ENCODE measurements around the gene AHNAK.
A peak's percentile ranks its signal among the peaks of the same experiment; 100 is the strongest.
"Not testable (repeated sequence)": the region's sequence is repeated elsewhere in the genome, so short reads cannot be mapped to it uniquely, and the experiment has no call there.

AHNAK gene

GRCh38 chr11:62457478-62457877 lies 89.1 kb downstream of the AHNAK start:
- H3K4me1 Mint-ChIP-seq = no peaks in the 10 kb centered on the region
- H3K9me3 Mint-ChIP-seq = no peaks in the 10 kb centered on the region
- no peak overlapping the region for H3K27ac Mint-ChIP-seq
- H3K36me3 Mint-ChIP-seq = no peaks in the 10 kb centered on the region
- H3K4me3 Mint-ChIP-seq = no peak overlapping the region
- ATAC-seq (no peak), DNase-seq (ENCODE audit: low spot score in 2 of 2) (no peak)

DNA sequence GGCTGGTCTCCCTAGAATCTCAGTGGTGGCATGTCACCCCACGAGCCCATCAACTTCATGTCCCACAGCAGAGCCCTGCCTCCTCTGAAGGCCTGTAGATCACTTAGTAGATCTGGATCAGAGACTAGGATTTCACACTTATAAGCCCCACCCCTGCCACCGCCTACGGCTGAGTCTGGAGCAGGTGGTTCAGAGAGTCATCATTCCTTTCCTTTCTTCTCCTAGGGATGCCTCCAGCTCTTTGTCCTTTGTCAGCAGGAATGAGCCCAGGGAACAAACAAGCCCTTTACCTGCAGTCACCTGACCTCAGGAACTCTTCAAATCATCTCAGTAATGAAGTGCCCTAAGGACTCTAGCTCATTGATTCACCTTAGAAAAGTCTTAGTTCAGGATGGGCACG lies 90.0 kb downstream of the AHNAK start:
- Mint-ChIP-seq H3K9me3 (no peaks in the 10 kb centered on the region), H3K4me3 (no peak overlapping the region), H3K27ac (no peak overlapping the region), H3K36me3 (no peaks in the 10 kb centered on the region), H3K4me1 (no peaks in the 10 kb centered on the region)
- DNase-seq (ENCODE audit: low spot score in 2 of 2) (no peak), ATAC-seq (no peak)

DNA sequence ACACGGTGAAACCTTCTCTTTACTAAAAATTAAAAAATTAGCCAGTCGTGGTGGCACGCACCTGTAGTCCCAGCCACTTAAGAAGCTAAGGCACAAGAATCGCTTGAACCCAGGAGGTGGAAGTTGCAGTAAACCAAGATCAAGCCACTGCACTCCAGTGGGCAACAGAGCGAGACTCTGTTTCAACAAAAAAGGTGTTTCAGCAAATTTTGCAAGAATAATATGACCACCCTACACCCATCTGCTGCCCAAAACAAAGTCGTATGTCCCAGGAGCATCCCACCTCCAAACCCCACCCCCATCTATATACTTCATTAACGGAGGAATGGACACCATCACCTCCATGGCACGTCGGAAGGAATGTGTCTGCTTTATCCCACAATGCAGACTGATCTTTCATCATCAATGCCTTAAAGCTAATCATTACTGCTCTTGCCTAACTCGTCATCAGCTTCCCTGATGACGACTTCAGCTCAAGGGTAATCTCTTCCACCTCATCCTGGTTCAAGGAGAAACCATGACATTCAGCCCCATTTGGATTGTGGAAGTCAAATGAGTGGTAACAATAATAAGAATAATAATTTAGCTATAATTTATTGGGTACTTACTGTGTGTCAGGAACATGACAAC lies 93.7 kb downstream of the AHNAK start:
- H3K36me3 Mint-ChIP-seq = no peaks in the 10 kb centered on the region
- no peak for DNase-seq (ENCODE audit: low spot score in 2 of 2)
- H3K27ac Mint-ChIP-seq = no peak overlapping the region
- no peaks in the 10 kb centered on the region for H3K4me1 Mint-ChIP-seq
- H3K9me3 Mint-ChIP-seq = no peaks in the 10 kb centered on the region
- ATAC-seq = no peak
- H3K4me3 Mint-ChIP-seq = no peak overlapping the region

DNA sequence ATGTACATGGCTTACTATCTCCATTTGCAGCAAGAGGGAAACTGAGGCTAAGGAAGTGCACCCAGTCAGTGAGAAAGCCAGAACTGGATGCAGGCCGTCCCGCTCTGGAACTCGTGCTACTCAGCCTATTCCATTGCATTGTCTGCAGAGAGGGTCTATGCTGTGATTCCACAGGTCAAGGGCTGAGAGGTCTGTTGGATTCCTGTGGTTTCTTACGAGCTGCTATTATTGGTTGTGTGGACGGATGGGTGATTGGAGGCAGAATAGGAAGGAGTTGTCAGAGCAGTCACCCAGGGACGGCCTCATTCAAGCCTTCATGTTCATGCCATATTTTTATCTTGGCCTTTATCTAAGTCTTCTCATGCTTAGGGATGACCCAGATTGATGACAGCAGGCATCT lies 94.3 kb downstream of the AHNAK start:
- no peak overlapping the region for H3K4me3 Mint-ChIP-seq
- H3K9me3 Mint-ChIP-seq = no peaks in the 10 kb centered on the region
- H3K36me3 Mint-ChIP-seq = no peaks in the 10 kb centered on the region
- H3K4me1 Mint-ChIP-seq = no peaks in the 10 kb centered on the region
- no peak overlapping the region for H3K27ac Mint-ChIP-seq
- ATAC-seq (no peak), DNase-seq (ENCODE audit: low spot score in 2 of 2) (no peak)

GRCh38 chr11:62451241-62451621 lies 95.4 kb downstream of the AHNAK start:
- Mint-ChIP-seq H3K9me3 (no peaks in the 10 kb centered on the region), H3K27ac (no peak overlapping the region), H3K4me3 (no peak overlapping the region), H3K36me3 (no peaks in the 10 kb centered on the region), H3K4me1 (no peaks in the 10 kb centered on the region)
- no peak for ATAC-seq
- DNase-seq (ENCODE audit: low spot score in 2 of 2) = no peak

GRCh38 chr11:62450543-62451240 lies 95.9 kb downstream of the AHNAK start:
- H3K9me3 Mint-ChIP-seq = no peaks in the 10 kb centered on the region
- no peak for ATAC-seq
- H3K4me3 Mint-ChIP-seq = no peak overlapping the region
- H3K27ac Mint-ChIP-seq = no peak overlapping the region
- H3K4me1 Mint-ChIP-seq = no peaks in the 10 kb centered on the region
- H3K36me3 Mint-ChIP-seq = no peaks in the 10 kb centered on the region
- DNase-seq (ENCODE audit: low spot score in 2 of 2) = no peak

GRCh38 chr11:62449912-62450311 lies 96.7 kb downstream of the AHNAK start:
- H3K36me3 Mint-ChIP-seq; H3K4me1 Mint-ChIP-seq; H3K9me3 Mint-ChIP-seq; H3K4me3 Mint-ChIP-seq; H3K27ac Mint-ChIP-seq; DNase-seq (ENCODE audit: low spot score in 2 of 2); ATAC-seq: not testable (repeated sequence)

DNA sequence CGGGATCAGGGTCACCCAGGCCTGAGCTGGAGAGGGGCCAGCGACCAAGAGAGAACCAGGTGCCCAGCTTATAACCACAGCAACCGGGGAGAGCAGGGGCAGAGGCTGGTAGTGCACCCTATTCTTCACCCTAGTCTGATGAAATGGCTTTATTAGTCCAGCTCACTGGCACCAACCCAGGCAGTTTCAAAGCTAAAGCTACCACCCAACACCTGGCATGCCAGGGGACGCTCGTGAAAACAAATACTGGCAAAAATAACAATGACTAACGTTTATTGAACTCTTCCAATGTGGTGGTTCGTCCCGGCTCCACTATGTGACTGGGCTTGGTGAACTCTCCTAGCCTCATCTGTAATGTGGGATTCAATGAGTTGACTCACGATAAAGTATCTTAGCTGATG lies 97.2 kb downstream of the AHNAK start:
- Mint-ChIP-seq H3K4me1 (no peaks in the 10 kb centered on the region), H3K4me3 (no peak overlapping the region), H3K36me3 (no peaks in the 10 kb centered on the region), H3K27ac (no peak overlapping the region), H3K9me3 (no peaks in the 10 kb centered on the region)
- no peak for DNase-seq (ENCODE audit: low spot score in 2 of 2)
- no peak for ATAC-seq

DNA sequence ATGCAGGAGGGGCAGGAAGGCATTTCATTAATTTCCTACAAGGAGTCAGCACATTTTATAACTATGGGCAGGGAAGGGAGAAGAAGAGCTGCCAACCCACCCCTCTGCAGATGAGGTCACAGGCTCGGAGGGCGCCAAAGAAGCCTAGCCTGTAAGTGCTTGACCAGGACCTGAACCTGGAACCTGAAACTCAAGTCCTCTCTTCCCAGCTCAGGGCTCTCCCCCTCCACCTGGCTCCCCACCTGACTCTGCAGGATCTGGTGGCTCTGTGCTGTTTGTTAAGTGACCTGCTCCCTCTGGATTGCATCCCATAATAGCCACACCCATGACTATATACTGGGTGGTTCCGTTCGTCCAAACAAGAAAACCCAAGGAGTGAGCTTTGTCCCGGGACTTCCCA lies 100.5 kb downstream of the AHNAK start:
- Mint-ChIP-seq H3K9me3 (no peaks in the 10 kb centered on the region), H3K36me3 (no peaks in the 10 kb centered on the region), H3K27ac (peak overlapping the region; percentile 60), H3K4me1 (no peaks in the 10 kb centered on the region), H3K4me3 (no peak overlapping the region)
- ATAC-seq (no peak), DNase-seq (ENCODE audit: low spot score in 2 of 2) (no peak)

- Mint-ChIP-seq H3K4me3 (no peak overlapping the region), H3K4me1 (no peaks in the 10 kb centered on the region), H3K9me3 (no peaks in the 10 kb centered on the region), H3K27ac (peak overlapping the region; percentile 60), H3K36me3 (no peaks in the 10 kb centered on the region)
- DNase-seq (ENCODE audit: low spot score in 2 of 2) = no peak
- ATAC-seq = no peak
Observed at GRCh38 chr11:62445314-62445740, 101.3 kb downstream of the AHNAK start.

DNA sequence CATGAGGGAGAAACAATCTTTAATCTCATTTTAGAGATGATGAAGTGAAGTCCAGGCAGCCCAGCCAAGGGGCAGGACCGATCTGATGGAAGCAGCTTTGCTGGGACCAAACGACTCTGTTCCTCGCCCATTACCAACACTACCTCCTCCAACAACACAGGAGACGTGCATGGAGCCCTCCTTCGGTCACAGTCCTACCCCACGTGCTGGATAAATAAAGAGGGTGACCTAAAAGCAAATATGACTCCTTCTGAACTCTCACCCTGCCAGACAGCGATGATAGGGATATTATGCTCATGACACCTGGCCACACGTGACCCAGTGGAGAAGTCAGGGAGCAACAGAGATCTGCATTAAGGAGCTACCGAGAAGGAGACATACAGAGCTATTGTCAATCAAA lies 101.8 kb downstream of the AHNAK start:
- Mint-ChIP-seq H3K4me1 (no peaks in the 10 kb centered on the region), H3K27ac (peak overlapping the region; percentile 41), H3K36me3 (no peaks in the 10 kb centered on the region), H3K4me3 (peak overlapping the region; percentile 47), H3K9me3 (no peaks in the 10 kb centered on the region)
- ATAC-seq = no peak
- DNase-seq (ENCODE audit: low spot score in 2 of 2) = no peak

DNA sequence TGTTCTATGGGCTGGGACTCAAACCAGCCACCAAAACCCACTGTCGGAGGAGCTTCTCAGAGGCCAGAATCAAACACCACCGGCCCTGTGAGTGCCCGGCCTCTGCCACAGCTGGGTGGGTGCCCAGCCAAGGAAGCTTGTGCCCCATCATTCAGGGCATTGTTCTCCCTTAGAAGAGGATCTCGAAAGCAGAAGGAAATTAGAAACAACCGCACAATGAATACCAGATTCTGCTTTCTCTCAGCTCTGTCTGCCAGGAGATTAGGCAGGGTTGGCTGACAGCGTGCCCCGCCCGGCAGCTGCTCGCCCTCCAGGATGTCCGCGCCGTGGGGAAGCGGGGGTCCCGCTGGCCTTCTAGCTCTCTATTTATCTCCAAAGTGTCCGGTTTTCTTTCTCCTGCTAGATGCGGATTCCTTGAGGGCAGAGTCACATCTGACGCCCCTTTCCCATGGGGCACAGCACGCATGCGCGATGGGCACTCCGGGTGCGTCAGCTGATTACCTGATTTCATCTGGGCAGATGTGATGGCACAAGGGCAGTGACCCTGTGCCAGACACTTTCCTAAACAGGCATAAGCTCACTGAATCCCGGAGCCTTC lies 102.3 kb downstream of the AHNAK start:
- ATAC-seq = peak; percentile 16
- DNase-seq (ENCODE audit: low spot score in 2 of 2) = no peak
- peak overlapping the region; percentile 47 for H3K4me3 Mint-ChIP-seq
- no peaks in the 10 kb centered on the region for H3K36me3 Mint-ChIP-seq
- H3K27ac Mint-ChIP-seq = peak overlapping the region; percentile 41
- H3K4me1 Mint-ChIP-seq = no peaks in the 10 kb centered on the region
- no peaks in the 10 kb centered on the region for H3K9me3 Mint-ChIP-seq

DNA sequence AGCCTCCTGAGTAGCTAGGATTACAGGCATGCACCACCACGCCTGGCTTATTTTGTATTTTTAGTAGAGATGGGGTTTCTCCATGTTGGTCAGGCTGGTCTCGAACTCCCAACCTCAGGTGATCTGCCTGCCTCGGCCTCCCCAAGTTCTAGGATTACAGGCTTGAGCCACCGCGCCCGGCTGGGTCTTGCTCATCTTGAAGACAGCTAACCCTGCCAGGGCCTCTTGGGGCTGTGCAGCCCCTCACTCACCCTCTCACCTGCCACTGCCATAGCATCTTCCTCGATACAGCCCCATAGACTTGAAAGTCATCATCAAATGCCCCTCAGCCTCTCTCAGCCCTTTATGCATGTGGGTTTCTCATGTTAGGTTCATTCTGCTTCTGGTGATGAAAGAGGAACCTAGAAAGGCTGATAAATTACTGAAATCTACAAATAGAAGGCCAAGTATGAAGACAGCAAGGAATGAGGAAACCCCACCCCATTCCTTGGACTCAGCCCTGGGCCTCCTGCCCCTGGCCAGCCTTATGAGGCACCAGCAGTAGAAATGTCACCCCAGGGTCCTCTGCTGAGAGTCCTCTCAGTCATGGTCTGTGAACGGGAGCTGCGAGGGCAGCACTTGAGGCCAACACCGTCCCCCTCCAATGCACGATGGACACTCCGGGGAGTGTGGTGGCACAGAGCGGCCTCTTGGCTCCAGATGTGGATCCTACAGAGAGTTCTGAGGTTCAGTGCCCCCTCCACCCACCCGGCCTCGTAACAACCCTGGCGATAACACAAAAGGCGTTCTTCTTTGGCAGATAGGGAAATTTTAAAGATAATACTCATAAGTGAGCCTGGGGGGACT lies 103.0 kb downstream of the AHNAK start:
- no peaks in the 10 kb centered on the region for H3K36me3 Mint-ChIP-seq
- H3K4me1 Mint-ChIP-seq = no peaks in the 10 kb centered on the region
- peak overlapping the region; percentile 47 for H3K4me3 Mint-ChIP-seq
- H3K9me3 Mint-ChIP-seq = no peaks in the 10 kb centered on the region
- DNase-seq (ENCODE audit: low spot score in 2 of 2) = no peak
- no peak for ATAC-seq
- peak overlapping the region; percentile 14 for H3K27ac Mint-ChIP-seq

DNA sequence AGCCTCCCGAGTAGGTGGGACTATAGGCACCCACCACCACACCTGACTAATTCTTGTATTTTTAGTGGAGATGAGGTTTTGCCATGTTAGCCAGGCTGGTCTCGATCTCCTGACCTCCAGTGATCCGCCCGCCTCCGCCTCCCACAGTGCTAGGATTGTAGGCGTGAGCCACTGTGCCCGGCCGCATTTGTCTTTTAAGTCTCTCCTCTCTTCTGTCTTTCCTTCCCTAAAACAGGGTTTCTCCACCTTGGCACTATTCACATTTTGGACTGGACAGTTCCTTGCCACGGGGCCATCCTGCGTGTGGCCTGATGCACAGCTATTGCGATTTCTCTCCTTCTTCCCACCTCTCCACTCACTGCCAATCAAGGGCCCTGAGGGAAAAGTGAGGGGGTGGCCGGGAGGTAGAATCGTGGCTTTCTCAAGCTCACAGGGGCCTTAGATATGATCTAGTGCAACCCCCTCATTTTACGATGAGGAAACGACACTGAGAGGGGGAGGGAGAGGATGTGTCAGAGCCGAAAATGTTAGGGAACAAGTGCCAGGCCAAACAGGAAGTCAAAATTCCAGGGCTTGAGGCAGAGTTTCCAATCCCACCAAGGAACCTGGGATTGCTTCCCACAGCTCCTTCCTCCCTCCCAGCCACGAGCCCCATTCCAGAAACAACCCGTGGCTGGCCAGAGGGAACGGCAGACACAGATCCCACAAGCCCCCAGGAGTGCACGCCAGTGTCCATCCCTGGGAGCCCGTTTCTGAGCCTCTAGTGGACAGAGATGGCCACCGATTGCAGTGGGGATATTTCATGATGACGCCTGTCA lies 106.6 kb downstream of the AHNAK start:
- Mint-ChIP-seq H3K4me3 (no peak overlapping the region), H3K27ac (no peak overlapping the region), H3K9me3 (no peaks in the 10 kb centered on the region)

GRCh38 chr11:62438641-62439040 lies 108.0 kb downstream of the AHNAK start:
- Mint-ChIP-seq H3K9me3 (no peaks in the 10 kb centered on the region), H3K4me1 (no peaks in the 10 kb centered on the region), H3K36me3 (no peaks in the 10 kb centered on the region), H3K27ac (no peak overlapping the region), H3K4me3 (no peak overlapping the region)
- ATAC-seq = no peak
- no peak for DNase-seq (ENCODE audit: low spot score in 2 of 2)

More for the DNA sequence above, 106.6 kb downstream of the AHNAK start:
- no peak for DNase-seq (ENCODE audit: low spot score in 2 of 2)
- no peaks in the 10 kb centered on the region for H3K4me1 Mint-ChIP-seq
- ATAC-seq = no peak
- no peaks in the 10 kb centered on the region for H3K36me3 Mint-ChIP-seq

Data from stimulated activated effector memory CD8-positive, alpha-beta T cell treated with anti-CD3 and anti-CD28 coated beads, Interleukin-12 subunit alpha, Interleukin-12 subunit beta, amount 100 ng/mL, for 72 hours (primary cell).